GM21576 (cell line): ENCODE measurements around the gene TMEM263.
"Not testable (repeated sequence)": the region's sequence is repeated elsewhere in the genome, so short reads cannot be mapped to it uniquely, and the experiment has no call there.

ENCODE experiments used
- ATAC-seq: cut with Tn5 transposase; IDR thresholded peaks from one replicate; pipeline ENCODE4 v1.9.1; 2021; ENCODE audit warnings: mild to moderate bottlenecking, moderate library complexity; ENCODE audit not compliant: unreplicated experiment

The TMEM263 gene

GRCh38 chr12:106985479-106985878, 29.8 kb downstream of the TMEM263 start:
- no peak for ATAC-seq

GRCh38 chr12:106986135-106986534, 30.4 kb downstream of the TMEM263 start:
- no peak for ATAC-seq

- ATAC-seq = peak; percentile 92
Observed at GRCh38 chr12:106986625-106987389, 31.1 kb downstream of the TMEM263 start, which contains the start of gene MTERF2. TSS of gene MTERF2 (minus strand) at chr12:106987146. CDS start at chr12:106978714, 8,432 bp downstream.

DNA sequence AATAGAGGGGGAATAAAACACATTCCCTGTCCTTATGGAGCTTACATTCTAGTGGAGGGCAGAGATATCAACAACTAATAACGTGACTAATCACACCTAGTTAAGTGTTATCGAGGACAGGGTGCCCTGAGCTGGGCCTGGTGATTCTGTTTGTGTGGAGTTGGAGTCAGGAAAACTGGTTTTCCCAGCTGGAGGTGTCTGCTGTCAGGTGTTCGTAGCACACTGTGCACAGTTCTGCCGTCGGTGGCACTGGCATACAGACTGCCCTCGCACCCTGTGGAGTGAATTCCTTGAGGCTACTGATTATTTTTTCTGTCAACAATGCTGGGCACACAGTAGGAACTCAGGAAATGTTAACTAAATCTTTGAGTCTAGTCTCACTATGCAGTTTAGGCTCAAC, 32.1 kb downstream of the TMEM263 start:
- no peak for ATAC-seq

DNA sequence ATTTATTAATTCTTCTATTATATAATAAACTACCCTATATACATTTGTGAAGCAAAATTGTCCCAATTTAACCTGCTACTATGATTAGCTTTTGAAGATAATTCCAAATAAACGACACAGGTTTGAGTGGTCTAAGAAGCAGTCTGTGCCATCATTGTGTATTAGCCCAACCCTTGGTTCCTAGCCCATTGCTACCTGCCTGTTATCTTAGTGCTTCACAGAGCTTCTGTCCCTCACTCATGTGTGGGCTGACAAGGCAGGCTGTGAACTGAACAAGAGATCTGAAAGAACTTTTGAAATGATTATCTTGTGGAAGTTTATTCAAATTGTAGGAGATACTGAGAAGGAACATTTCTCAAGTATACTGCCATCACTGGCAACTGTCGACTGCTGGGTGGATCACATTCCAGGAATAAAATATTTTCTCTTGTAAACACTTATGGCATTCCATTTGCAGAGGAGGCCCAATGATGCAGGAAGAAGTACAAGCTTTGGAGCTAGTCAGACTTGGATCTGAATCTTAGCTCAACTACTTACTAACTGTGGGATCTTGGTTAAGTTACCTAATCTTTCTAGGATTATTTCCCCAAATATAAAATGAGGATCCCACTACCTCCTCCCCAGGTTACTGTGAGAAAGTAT, 39.0 kb downstream of the TMEM263 start:
- ATAC-seq = no peak

DNA sequence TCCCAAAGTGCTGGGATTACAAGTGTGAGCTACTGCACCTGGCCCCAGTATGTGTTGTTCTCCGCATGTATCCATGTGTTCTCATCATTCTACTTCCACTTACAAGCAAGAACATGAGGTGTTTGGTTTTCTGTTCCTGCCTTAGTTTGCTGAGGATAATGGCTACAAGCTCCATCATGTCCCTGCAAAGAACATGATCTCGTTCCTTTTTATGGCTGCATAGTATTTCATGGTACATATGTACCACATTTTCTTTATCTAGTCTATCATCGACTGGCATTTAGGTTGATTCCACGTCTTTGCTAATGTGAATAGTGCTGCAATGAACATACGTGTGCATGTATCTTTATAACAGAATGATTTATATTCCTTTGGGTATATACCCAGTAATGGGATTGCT, 40.4 kb downstream of the TMEM263 start:
- not testable (repeated sequence) for ATAC-seq

- ATAC-seq = no peak
Observed at GRCh38 chr12:106997916-106998315, 42.2 kb downstream of the TMEM263 start.

DNA sequence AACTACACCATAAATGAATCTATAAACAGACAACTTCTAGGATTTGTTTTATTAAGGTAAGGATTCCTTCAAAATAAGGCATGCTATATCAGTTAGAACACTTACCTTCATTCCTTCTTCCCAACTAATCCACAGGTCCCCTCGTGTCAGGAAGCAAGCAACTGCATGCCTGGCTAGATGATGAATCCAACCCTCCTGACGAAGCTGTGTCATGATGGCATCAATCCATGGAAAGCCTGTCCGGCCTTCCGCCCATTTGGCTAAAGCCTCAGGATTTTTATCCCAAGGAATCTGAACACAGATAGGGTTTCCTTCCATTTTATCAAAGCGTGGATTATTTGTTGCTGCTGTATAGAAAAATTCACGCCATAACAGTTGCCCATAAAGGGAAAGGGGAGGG, 43.7 kb downstream of the TMEM263 start:
- no peak for ATAC-seq

DNA sequence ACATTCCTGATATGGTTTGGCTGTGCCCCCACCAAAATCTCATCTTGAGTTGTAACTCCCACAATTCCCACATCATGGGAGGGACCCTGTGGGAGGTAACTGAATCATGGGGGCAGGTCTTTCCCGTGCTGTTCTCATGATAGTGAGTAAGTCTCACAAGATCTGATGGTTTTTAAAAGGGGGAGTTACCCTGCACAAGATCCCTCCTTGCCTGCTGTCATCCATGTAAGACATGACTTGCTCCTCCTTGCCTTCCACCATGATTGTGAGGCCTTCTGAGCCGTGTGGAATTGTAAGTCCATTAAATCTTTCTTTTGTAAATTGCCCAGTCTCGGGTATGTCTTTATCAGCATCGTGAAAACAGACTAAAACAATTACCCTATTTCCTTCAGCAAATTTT, 47.0 kb downstream of the TMEM263 start:
- ATAC-seq = not testable (repeated sequence)

- ATAC-seq = no peak
Observed at GRCh38 chr12:107007411-107007810, 51.7 kb downstream of the TMEM263 start.

DNA sequence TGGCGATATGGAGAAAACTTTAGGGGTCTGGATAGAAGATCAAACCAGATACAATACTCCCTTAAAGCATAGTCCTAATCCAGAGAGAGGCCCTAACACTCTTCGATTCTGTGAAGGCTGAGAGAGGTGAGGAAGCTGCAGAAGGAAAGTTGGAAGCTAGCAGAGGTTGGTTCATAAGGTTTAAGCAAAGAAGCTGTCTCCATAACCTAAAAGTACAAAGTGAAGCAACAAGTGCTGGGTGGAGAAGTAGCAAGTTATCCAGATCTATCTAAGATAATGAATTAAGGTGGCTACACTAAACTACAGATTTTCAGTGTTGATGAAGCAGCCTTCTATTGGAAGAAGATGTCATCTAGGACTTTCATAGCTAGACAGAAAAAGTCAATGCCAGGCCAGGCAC, 55.8 kb downstream of the TMEM263 start:
- ATAC-seq = no peak

GRCh38 chr12:107012736-107013425, 57.2 kb downstream of the TMEM263 start:
- no peak for ATAC-seq

DNA sequence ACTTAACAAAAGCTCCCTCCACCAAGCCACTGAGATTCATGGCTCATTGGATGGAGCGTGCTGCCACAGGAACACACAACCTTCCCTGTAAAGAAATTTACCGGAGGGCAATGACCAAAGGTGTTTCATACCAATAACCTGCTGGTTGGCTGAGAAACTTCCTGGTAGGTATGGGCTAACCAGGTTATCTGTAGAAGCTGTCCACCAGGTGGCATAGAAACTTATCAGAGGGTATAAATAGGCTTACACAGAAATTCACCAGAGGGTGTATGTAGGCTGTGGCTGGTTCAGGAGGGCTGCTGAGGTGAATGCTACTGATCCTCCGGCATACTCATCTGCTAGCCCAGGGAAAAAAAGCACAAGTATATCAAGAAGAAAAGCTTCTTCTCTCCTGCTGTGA, 58.3 kb downstream of the TMEM263 start:
- no peak for ATAC-seq

DNA sequence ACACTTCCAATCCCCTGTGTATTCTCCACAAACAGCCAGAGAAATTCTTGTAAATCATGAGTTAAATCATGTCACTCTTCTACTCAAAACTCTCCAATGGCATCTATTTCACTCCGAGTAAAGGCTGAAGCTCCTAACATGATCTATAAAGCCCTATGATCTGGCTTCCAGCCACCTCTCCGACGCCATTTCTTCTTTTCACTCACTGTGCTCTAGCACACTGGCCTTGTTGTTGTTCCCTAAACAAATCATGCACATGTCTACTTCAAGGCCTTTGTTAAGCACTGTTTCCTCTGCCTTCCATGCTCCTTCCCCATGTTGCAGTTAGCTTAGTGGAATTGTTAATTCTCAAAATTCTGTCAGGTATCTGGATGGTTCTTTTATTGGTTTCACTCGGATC, 61.3 kb downstream of the TMEM263 start:
- no peak for ATAC-seq

DNA sequence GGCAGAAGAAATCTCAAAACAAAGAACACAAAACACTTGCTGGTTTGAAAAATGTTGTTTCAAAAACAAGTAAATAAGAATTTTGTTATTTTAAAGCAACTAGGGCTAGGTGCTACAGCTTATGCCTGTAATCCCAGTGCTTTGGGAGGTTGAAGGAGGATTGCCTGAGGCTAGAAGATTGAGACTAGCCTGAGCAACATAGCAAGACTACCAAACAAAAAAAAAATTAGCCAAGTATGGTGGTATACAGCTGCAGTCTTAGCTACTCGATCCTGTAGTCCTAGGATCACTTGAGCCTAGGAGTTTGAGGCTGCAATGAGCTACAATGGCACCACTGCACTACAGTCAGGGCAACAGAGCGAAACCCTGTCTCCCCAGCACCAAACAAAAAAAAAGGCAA, 63.8 kb downstream of the TMEM263 start:
- no peak for ATAC-seq
